Tibial nerve (tissue), 4 donors: ENCODE results near the gene UBALD2. TPM values are rescaled to one million over a fixed set of nuclear protein-coding genes. Genes with fewer than 3 reads are reported as not detected.
"Not testable (repeated sequence)": the region's sequence is repeated elsewhere in the genome, so short reads cannot be mapped to it uniquely, and the experiment has no call there.

Experiments used
- DNase-seq, 2 donors: peaks; one replicate each; pipeline ENCODE4 v3.0.0-alpha.2; 2019; ENCODE audit warnings: low spot score in 2 of 2
- H3K27ac ChIP-seq, 4 donors: fragments of 200-600 bp; sonication (generic) in 3 of 4; one replicate each; pipeline ENCODE4 v1.5.1; 2017 to 2019; ENCODE audit warnings: mild to moderate bottlenecking in 1 of 4
- H3K27me3 ChIP-seq, 2 donors: fragments of 200-600 bp; sonication (generic) in 1 of 2; one replicate each; pipeline versions ENCODE4 v1.5.1 to v1.6.0; 2017 to 2019
- H3K36me3 ChIP-seq, 3 donors: fragments of 200-600 bp; sonication (generic); one replicate each; pipeline ENCODE4 v1.5.1; 2018 to 2019
- H3K4me1 ChIP-seq, 4 donors: fragments of 200-600 bp; sonication (generic) in 3 of 4; one replicate each; pipeline ENCODE4 v1.5.1; 2017 to 2019
- H3K4me3 ChIP-seq, 4 donors: fragments of 200-600 bp; sonication (generic) in 3 of 4; one replicate each; pipeline ENCODE4 v1.5.1; 2017 to 2019; ENCODE audit warnings: mild to moderate bottlenecking in 1 of 4, moderate library complexity in 1 of 4
- H3K9me3 ChIP-seq, 4 donors: fragments of 200-600 bp; sonication (generic) in 3 of 4; one replicate each; pipeline ENCODE4 v1.5.1; 2017 to 2019
- EP300 ChIP-seq, 2 donors: sonication (generic); formaldehyde crosslinking; IDR thresholded peaks; one replicate each; pipeline ENCODE4 v1.6.1; 2017; ENCODE audit warnings: antibody characterized with exemption in 2 of 2, mild to moderate bottlenecking in 1 of 2
- POLR2A ChIP-seq, 2 donors: fragments of 450-650 bp; IDR thresholded peaks; one replicate each; pipeline ENCODE4 v1.6.1; 2017; ENCODE audit warnings: antibody characterized with exemption in 2 of 2, mild to moderate bottlenecking in 2 of 2, moderate library complexity in 2 of 2
- WGBS, 2 donors: methylation state at CpG; one replicate each; pipeline ENCODE4 v1.1.5; 2018; 5-methylcytosine and 5-hydroxymethylcytosine counted together
- total RNA-seq, 4 donors: library from RNA; depleted of rRNA; stranded (reverse); fragments of >200 nt; gene quantifications; one replicate each; pipeline ENCODE4 v1.1.0, GENCODE V29; 2016
- TF ChIP-seq, protein P1 (sequence below), 5 experiments: fragments of 200-600 bp in 3 of 5; fragments of 450-650 bp in 2 of 5; sonication (generic) in 3 of 5; IDR thresholded peaks; one replicate each; pipeline ENCODE4 v1.5.1; 2016 to 2019; ENCODE audit warnings: antibody characterized with exemption in 5 of 5, mild to moderate bottlenecking in 3 of 5, moderate library complexity in 2 of 5

The UBALD2 gene
- 10 to 100 TPM; 12.7 to 26.9 (median 20.4) TPM for total RNA-seq

DNA sequence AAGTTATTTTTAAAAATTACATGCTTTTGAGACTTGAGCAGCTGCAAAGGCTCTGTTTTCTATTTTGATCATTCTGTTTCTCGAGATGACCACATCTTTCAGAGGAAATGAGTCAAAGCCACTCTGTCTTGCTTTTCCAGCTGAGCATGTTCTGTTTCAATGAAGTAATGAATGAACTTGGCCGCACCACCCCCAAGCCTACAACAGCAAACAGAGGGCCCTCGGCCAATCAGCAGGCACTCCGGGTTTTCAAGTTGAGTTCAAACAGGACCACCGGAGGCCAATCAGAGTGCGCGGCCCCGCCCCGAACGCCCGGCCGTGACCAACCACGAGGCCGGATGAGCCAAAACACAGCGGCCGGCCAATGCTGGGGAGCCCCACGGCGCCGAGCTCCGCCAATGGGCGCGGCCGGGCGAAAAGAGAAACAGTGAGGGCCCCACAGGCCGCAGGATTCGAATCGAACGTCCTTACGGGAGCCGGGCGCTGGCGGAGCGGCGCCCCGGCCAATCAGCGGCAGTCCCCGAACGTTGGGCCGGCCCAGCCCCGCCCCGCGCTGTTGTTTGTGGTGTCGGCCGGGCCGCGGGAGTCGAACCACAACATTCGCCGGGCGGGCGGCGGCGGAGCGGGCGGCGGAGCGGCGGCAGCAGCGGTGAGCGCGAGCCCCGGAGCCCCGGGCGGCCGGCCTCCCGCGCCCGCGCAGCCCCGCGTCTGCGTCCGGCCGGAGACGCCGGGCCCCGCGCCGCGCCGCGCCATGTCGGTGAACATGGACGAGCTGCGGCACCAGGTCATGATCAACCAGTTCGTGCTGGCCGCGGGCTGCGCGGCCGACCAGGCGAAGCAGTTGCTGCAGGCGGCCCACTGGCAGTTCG, at the start of gene UBALD2:
TSS of gene UBALD2 (plus strand) at position 594 of the 869 bp plus-strand sequence. CDS start at position 752, 158 bp downstream.
- peaks cover 0 to 12% (median 0%) of the 10 kb centered on the region in 3 donors for H3K36me3 ChIP-seq
- peak within 1 kb of the TSS; percentile 57 to 97 (median 90) for H3K27ac ChIP-seq
- no peaks in the 10 kb centered on the region for H3K9me3 ChIP-seq
- peak; percentile 98 to 99 for DNase-seq
- 0 to 1% methylated on average over 40 to 49 of the region's 94 CpGs for WGBS, 2 donors
- TF ChIP-seq POLR2A (IDR thresholded peaks at IDR 0.05) (peak; percentile 92 to 94), EP300 (IDR thresholded peaks at IDR 0.05) (peak; percentile 76 to 88)
- TF ChIP-seq, protein P1, sequence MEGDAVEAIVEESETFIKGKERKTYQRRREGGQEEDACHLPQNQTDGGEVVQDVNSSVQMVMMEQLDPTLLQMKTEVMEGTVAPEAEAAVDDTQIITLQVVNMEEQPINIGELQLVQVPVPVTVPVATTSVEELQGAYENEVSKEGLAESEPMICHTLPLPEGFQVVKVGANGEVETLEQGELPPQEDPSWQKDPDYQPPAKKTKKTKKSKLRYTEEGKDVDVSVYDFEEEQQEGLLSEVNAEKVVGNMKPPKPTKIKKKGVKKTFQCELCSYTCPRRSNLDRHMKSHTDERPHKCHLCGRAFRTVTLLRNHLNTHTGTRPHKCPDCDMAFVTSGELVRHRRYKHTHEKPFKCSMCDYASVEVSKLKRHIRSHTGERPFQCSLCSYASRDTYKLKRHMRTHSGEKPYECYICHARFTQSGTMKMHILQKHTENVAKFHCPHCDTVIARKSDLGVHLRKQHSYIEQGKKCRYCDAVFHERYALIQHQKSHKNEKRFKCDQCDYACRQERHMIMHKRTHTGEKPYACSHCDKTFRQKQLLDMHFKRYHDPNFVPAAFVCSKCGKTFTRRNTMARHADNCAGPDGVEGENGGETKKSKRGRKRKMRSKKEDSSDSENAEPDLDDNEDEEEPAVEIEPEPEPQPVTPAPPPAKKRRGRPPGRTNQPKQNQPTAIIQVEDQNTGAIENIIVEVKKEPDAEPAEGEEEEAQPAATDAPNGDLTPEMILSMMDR (IDR thresholded peaks at IDR 0.05) = peak in 2 of 5 experiments; percentile 79 to 83
- H3K27me3 ChIP-seq = no peaks in the 10 kb centered on the region
- H3K4me3 ChIP-seq = peak within 1 kb of the TSS; percentile 62 to 99 (median 78)
- peaks cover 0 to 84% (median 63%) of the 10 kb centered on the region in 4 donors for H3K4me1 ChIP-seq

DNA sequence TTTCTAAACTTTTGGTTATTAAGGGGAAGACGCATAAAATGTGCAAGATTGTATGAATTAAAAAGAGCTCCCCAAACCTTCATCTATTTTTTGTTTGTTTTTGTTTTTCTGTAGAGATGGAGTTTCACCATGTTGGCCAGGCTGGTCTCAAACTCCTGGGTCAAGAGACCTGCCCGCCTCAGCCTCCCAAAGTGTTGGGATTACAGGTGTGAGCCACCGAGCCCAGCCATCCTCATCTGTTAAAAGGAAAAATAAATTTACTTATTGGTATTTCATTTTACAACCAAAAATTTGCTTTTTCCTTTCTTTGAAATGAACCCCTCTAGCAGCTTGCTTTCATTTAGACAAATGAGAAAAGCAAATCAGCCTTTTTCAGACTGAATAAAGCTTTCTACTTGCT, 48.1 kb upstream of the UBALD2 start:
- no peak for TF ChIP-seq EP300 (IDR thresholded peaks at IDR 0.05)
- TF ChIP-seq, protein P1 (IDR thresholded peaks at IDR 0.05) = no peak
- TF ChIP-seq POLR2A (IDR thresholded peaks at IDR 0.05) = no peak
- 96 to 97% methylated on average over 3 of the region's 3 CpGs for WGBS, 2 donors
- Histone ChIP-seq H3K36me3 (no peaks in the 10 kb centered on the region), H3K4me3 (no peak overlapping the region), H3K9me3 (no peaks in the 10 kb centered on the region), H3K27me3 (no peaks in the 10 kb centered on the region), H3K27ac (no peak overlapping the region), H3K4me1 (no peaks in the 10 kb centered on the region)
- DNase-seq = no peak

DNA sequence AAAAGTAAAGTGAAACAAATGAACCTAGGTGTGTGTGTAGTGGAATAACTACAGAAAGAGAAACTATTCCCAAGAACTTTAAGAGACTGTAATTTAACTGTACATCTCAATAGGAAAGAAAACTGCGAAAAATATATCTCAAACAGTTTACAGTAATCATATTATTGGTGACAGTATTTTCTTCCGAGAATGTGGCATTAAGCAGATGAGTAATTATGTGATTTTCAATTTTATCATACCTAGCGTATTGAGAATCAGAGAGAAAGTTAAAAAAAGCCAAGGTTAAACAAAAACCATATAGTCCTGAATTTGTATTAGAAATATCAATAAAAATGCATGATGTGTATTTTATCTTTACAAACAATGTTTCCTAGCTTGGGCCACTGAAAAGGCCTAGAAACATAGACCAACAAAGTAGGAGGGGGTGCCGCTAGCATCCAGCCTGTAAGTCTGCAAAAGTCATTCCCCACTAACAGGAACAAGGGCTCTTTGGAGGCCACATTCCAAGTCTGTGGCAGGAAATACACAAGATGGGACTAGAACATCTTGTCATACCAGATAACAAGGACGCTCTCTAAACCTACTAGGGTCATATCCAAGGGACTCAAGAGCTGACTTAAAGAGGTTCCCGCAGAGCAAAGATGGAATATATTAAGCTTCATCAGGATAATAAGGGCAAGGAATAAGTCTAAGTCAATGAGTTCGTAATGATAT, 45.3 kb upstream of the UBALD2 start:
- Histone ChIP-seq H3K36me3 (no peaks in the 10 kb centered on the region), H3K27ac (no peak overlapping the region), H3K27me3 (no peaks in the 10 kb centered on the region), H3K4me1 (no peaks in the 10 kb centered on the region), H3K4me3 (no peak overlapping the region), H3K9me3 (no peaks in the 10 kb centered on the region)
- WGBS, 2 donors = 89 to 94% methylated on average over 7 of the region's 7 CpGs
- TF ChIP-seq EP300 (IDR thresholded peaks at IDR 0.05) = no peak
- TF ChIP-seq, protein P1 (IDR thresholded peaks at IDR 0.05) = no peak
- TF ChIP-seq POLR2A (IDR thresholded peaks at IDR 0.05) = no peak
- no peak for DNase-seq

DNA sequence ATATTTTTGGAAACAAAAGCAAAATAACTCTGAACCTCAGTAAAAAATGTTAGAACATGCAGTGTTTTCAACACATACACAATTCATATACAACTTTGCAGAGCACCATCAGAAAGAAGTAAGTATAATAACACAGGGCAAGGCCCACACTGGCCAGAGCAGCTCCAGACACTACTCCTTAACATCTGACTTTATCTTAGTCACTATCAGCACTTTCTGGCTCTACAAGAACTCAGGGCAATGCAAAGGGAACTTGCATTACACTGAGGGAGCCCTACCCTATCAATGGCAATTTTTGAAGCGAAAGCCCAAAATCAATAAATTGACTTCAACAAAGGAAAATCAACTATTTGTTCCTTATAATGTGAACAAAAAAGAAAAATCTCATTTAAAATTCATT, 41.3 kb upstream of the UBALD2 start:
- DNase-seq = no peak
- no peaks in the 10 kb centered on the region for H3K4me1 ChIP-seq
- H3K27ac ChIP-seq = no peak overlapping the region
- WGBS, 2 donors = 100% methylated on average over 1 of the region's 1 CpG
- no peaks in the 10 kb centered on the region for H3K9me3 ChIP-seq
- TF ChIP-seq, protein P1 (IDR thresholded peaks at IDR 0.05) = no peak
- TF ChIP-seq POLR2A (IDR thresholded peaks at IDR 0.05) (no peak), EP300 (IDR thresholded peaks at IDR 0.05) (no peak)
- H3K27me3 ChIP-seq = no peaks in the 10 kb centered on the region
- no peak overlapping the region for H3K4me3 ChIP-seq
- H3K36me3 ChIP-seq = no peaks in the 10 kb centered on the region

DNA sequence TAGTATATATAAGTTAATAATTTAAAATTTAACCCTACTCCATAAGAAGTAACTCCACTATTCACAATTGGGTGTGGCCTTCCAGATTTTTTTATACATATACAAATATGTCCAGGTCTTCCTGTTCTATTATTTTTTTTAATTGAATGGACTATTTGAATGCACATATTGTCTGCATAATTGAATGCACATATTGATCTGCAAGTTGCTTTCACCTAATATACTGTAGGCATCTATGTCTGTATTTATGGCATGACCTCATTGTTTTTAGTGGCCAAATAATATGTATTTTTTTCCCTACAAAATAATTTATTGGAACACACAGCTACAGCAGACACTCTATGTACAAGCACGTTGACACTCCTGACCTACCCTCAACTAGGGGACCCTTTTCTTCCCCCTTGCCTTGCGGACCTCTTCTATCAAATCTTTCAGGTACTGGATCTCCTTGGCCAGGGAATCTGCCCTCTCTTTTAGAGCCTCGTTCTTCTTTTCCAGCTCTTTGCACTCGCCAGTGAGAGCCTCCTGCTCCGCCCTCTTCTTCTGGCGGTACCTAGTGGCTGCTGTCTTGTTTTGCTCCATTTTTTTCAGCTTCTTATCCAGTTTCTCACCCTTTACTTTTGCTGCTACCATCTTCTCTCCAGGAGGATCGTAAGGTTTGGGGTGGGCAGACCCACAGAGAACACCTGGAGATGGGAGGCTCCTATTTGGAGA, 39.6 kb upstream of the UBALD2 start:
- WGBS, 2 donors = 77 to 83% methylated on average over 7 of the region's 7 CpGs
- H3K4me1 ChIP-seq, H3K4me3 ChIP-seq, H3K27me3 ChIP-seq, H3K9me3 ChIP-seq, DNase-seq, H3K36me3 ChIP-seq, H3K27ac ChIP-seq: not testable (repeated sequence)

DNA sequence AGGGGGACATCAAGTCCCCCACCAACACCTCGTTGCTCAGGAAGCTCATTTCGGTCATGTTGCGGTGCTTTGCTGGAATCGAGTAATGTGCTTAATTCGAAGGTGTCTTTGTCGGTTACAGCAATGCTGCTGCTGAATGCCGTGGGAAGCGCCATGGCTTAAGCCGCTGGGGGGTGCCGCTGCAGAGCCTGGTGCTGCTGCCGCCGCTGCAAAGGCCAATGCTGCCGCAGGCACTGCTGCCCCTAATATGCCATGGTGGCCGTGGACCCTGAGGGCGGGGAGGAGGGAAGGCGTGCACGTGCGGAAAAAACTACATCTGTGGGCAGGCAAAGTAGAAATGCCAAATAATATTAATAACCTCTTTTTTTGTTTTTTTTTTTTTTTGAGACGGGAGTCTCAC, 38.4 kb upstream of the UBALD2 start:
- H3K4me3 ChIP-seq, H3K27ac ChIP-seq, DNase-seq, H3K27me3 ChIP-seq, H3K36me3 ChIP-seq, H3K9me3 ChIP-seq, H3K4me1 ChIP-seq: not testable (repeated sequence)
- WGBS, 2 donors = 90 to 92% methylated on average over 19 of the region's 19 CpGs
